GM19025 (cell line): Measurements from ENCODE around the gene RERG.

Experiments
- ATAC-seq: cut with Tn5 transposase; IDR thresholded peaks from one replicate; pipeline ENCODE4 v1.9.1; 2021; ENCODE audit warnings: mild to moderate bottlenecking, low read depth, moderate library complexity; ENCODE audit not compliant: unreplicated experiment

Gene RERG

DNA sequence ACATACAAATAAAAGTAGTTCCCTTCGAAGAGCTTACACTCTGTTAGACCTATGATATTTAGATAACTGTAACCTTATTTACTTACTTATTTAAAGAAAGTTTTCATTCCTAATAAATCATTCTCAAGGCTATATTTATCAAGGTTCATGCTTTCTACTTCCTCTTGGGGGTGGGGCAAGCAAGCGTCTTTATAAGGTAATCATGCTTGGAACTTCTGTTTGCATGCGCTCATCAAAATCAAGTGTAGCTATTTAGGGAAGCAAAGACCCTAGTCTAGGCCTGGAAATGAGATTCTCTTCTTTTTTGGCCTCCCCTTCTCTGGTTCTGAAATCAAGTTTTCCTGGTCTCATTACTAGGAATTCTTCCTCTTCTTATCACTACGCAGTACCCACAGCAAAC is 766 bp downstream of the RERG start:
- no peak for ATAC-seq

DNA sequence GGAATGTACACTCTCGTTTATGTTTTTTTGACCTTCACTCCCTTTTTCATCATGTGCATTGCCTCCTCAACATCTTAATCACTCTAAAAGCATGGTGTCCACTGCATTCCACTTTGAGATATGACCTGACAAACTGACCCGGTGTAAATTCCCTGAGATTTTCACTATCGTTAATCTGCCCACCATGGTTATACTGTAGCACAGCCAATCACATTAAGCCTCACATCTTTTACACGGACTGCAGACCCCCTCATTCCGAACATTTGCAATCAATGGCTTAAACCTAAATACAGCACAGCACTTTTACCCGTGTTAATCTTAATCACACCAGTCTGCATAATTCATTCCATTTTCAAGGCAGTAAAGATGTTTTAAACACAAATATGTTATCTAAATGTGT is 2.4 kb downstream of the RERG start:
- ATAC-seq, result no peak

DNA sequence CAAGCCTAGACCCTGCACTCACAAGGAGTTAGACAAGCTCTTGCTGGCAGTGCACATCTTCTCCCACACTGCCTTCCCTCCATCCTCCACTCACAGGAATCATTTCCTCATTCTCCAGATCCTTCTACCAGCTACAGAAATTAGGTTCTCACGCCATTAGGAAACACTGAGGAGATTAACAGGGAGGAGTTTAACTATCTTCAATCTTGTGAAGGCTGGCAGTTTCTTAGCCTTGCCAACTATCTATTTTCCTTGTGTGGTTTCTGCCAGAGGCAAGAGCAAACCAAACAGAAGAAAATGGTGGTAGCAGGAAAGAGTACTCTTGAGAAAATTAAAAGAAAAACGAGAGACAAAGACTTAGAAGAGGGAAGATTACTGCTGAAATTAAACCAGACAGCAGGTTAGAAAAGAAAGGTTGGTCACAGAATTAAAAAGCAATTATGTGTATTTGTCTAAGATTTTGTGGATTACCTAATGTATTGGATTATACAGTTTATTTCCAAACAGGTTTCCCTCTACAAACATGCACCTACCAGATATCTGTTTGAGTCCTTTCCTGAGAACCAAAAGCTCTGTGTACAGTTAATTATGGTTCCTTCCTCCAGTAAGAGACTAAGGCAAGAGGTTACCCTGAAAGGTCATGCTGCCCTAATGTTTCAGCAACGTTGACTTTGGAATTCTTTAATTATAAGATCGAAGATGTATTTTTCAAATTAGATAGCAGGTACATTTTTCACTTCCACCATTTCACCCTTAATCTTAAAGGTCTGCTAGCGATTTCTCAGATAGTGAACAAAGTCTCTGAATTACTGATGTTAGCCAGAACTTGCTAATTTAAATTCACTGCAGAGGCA is 5.0 kb downstream of the RERG start:
- ATAC-seq, result no peak

- ATAC-seq, result no peak
These were observed 6.2 kb downstream of the RERG start for GRCh38 chr12:15214851-15215601.

DNA sequence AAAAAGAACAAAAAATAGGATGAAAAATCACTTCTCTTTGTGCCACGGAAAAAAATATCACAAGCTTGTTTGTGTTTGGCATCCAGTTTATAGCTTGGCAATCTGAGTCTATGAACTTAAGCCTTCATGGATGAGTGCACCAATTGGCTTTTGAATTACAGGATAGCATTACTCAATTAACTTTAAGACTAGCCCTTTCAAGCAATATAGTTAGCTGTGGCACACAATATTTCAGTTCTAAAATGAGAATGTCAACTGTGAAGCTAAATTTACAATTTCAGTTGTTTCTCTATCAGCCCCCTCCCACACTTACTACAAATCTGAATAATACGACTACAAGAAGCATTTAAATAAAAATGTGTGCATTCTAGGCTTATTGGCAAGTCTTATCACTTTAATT is 8.3 kb downstream of the RERG start:
- ATAC-seq, result no peak

DNA sequence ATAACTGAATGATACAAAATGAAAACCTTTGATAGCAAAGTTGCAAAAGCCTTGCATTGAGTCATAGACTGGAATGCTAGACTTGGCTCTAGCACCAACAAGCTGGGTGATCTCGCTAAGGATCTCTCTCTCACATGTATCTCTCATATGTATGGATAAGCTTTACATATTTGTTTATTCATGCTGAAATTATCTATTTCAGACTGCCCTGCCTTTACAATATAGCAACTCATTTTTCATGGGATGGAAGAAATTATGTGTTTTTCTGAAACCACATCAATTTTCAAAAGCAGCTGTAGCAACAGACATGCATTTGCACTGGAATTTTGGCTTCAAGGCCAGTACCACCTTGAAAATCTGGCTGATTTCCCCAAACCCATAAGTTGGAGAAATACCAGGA is 11.4 kb downstream of the RERG start:
- no peak for ATAC-seq

DNA sequence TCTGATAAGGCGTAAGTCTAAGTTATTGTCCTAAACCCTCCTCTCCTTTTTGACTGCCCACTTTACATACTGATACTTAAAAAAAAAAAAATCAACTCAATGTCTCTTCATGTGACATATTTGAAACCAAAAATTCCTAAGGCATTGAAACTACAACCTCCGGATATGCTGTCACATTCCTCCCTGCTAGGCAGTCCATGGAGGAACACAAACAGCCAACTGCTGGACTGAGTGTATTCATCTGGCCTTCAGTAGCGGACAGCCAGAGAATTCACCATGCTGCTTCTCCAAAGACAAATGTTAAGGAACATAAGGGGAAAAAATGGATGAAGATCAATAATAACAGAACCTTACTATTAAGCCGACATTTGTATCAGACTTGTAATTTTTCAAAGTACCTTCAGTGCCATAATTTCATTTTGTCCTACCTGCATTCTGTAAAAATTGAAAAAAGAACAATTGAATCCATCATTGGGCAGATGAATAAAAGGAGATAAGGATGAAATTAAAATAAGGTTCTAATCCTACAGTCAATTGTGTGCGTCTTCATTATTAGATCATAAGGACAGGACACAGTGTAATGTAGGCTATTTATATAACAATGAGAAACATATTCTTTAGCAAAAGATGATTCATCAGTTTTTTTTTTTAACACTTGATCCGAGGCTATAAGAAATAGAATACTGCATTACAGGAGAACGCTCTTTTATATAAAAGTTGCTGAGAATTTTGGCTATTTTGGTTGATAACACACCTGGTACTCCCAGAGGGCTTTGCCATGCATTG is 12.2 kb downstream of the RERG start:
- no peak for ATAC-seq

GRCh38 chr12:15208140-15208539 is 13.1 kb downstream of the RERG start:
- no peak for ATAC-seq

- ATAC-seq, result no peak
These were observed 14.3 kb downstream of the RERG start for GRCh38 chr12:15206831-15207389.

DNA sequence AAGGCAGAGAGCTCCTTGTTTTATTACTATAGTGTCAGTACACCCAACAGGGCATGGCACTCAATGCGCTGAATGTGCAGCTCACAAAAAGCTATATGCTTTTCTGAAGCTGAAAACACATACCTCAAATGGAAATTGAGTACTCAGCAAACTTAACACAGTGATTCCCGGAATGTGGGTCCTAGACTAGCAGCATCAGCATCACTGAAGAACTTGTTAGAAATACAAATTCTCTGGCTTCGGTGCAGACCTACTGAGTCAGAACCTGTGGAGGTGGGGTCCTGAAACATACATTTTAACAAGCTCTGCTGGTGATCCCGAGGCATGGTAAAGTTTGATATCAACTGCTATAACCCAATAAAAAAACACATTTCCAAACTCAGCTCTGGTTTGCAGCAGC is 14.9 kb downstream of the RERG start:
- no peak for ATAC-seq

GRCh38 chr12:15205341-15206010 is 15.7 kb downstream of the RERG start:
- no peak for ATAC-seq

DNA sequence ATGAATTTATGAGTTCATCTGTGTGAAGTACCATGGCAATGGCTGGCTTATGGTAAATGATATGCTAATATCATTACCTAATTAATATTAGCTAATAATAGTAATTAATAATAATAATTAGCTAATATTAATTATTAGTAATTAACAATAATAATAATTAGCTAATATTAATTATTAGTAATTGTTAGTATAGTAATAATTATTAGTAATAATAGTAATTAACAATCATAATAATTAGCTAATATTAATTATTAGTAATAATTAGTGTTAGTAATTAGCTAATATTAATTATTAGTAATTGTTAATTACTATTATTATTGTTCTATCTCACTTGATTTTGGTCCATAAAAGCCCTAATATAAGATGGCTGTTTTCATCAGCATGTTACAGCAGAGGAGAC is 19.8 kb downstream of the RERG start:
- no peak for ATAC-seq

DNA sequence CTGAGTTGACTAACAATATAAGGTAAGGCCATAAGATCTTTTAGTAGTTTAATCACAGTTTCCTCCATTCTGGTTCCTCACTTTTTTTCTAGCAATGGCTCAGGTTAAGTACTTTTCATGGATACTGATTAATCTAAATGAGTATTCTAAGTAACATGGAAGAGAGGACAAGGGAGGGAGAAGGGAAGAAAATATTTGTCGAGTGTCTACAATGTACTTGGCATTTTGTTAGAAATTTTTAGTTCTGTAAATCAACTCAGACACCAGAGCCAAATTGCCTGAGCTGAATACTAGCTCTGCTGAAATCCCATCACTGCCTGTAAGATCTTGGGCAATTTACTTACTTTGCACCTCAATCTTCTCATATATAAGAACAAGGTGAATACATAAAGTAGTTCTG is 20.2 kb downstream of the RERG start:
- ATAC-seq, result no peak

DNA sequence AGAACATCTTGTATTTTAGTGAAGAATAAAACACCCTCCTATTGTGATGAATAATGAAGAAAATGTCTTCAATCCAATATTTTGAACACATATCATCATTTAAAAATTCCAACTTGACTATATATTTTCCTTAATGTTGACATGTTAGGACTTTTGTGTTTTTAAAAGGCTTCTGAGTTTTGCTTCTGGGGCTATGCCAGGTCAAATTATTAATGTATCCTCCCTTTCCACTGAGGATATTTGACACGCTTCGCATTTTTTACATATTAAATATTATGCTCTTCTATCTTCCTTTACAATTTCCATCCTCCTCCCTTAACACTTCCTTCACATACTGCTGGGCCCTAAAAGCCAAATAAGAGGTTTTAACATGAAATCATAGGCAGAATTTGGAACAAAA is 20.6 kb downstream of the RERG start:
- no peak for ATAC-seq

DNA sequence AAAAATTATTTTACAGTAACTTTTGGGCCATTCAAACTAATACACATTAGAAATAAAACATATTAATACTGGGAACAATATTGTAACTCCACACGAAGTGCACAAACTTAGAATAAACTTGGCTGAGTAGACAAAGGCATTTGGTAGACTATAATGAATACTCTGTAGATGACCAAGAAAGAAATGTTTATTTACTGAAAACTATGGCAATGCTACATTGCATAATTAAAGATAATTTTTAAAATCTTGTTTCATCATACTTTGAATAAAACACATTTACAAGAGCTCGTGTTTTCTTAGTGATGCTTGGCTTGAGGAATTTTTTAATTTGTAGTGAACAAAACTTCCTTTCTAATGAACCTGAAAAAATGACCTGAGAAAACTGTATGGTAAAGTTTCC is 21.3 kb downstream of the RERG start:
- no peak for ATAC-seq

DNA sequence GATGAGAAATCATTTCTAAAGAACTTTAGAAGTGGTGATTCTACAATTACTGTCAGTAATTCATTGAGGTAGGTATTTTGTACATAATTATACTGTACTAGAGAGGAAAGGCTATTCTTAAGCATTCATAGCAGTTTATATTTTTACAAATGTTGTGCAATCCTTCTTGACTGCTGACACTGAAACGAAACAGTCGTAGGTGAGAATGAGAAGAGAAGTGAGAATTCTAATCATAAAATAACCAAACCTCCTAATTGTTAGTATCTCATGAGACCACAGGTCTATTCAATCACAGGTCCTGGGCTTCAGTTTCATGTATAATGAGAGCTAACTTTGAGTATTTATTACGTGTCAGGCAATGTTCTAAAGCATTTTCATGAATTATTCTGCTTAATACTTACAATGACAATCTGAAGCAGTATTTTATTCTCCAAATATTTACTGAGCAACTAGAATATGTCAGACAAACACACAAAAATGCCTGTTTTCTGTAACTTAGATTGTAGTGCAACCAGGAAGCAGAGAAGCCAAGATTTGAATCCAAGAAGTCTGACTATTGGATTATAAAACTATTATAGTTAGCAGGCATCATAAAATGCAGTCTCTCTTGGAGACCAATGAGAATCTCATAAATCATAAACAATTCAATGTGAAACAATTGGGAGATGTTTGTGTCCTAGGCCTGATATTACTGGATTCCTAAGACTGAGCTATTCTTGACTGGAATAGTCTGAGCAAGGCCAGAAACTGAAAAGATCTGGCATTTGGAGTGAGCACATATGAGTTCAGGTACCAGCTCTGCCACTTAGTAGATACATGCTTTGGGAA is 24.3 kb downstream of the RERG start:
- no peak for ATAC-seq

GRCh38 chr12:15196221-15196620 is 25.0 kb downstream of the RERG start:
- no peak for ATAC-seq

DNA sequence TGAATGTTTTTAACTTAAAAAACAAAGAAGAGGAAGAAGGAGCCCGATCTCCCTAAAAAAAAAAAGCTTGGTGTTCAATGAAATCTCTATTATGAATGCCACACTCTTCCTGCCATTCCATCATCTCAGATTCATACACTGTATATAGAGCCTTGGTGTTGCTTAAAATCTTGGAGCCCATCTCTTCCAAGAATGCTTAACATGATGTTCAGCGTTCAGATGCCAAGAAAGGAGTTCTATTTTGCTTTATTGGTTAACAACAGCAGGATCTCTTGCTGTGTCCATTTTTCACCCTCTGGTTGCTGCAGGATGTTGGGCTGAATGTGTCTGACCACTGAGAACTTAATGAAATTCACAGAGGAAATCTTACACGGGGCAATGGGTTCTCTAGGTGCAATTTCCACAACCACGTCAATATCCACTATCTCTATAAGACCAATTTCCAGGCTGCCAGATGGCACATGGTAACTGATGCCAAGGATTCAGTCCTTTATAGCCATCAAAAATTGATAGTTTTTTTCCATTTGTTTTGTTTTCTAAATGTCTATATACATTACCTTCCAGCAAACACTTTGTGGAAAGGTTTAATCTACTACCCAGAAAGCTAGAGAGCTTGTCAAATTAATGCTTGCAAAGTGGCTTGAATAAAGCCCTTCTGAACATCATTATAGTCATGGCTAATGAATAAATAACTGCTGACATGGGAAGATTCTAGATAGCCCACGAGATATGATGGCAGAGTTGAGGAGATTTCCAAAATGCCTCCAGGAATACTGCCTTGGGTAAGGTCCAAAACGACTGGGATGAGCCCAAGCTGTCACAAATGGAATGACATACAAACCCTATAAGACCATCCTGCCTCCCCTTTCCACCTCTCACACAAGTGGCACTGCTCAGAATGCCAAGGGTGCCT is 26.5 kb downstream of the RERG start:
- ATAC-seq, result no peak
